Ovary (tissue), 9 donors: ENCODE measurements around the gene ABCC3. TPM values are rescaled to one million over a fixed set of nuclear protein-coding genes. Genes with fewer than 3 reads are reported as not detected.

Source experiments
- DNase-seq, 5 donors: peaks; one replicate each; pipeline ENCODE4 v3.0.0-alpha.2; 2019 to 2020
- H3K27ac ChIP-seq, 2 donors: fragments of 200-600 bp; one replicate each; pipeline versions ENCODE4 v1.5.1 to v1.8.0; 2019 to 2022
- H3K27me3 ChIP-seq: fragments of 200-600 bp; one replicate; pipeline ENCODE4 v1.8.0; 2022
- H3K36me3 ChIP-seq: fragments of 200-600 bp; sonication (generic); one replicate; pipeline ENCODE4 v1.5.1; 2019
- H3K4me1 ChIP-seq: one replicate; pipeline ENCODE4 v1.8.1; 2013; ENCODE audit warnings: mild to moderate bottlenecking, moderate library complexity; ENCODE audit not compliant: insufficient read depth
- H3K4me3 ChIP-seq: fragments of 200-600 bp; sonication (generic); one replicate; pipeline ENCODE4 v1.5.1; 2017
- H3K9me3 ChIP-seq, 2 donors: fragments of 200-600 bp in 1 of 2; sonication (generic) in 1 of 2; one replicate each; pipeline versions ENCODE4 v1.5.1 to v1.8.1; 2013 to 2019; ENCODE audit warnings: mild to moderate bottlenecking in 1 of 2, moderate library complexity in 1 of 2
- EP300 ChIP-seq: sonication (generic); formaldehyde crosslinking; IDR thresholded peaks from one replicate; pipeline ENCODE4 v1.6.1; 2017; ENCODE audit warnings: antibody characterized with exemption
- POLR2A ChIP-seq: fragments of 450-650 bp; IDR thresholded peaks from one replicate; pipeline ENCODE4 v1.6.1; 2017; ENCODE audit warnings: antibody characterized with exemption, mild to moderate bottlenecking, moderate library complexity
- WGBS, 3 donors: extraction: QIAGEN DNeasy Blood & Tissue Kit in 1 of 3; methylation state at CpG; one replicate each; pipeline versions ENCODE4 v1.1.5 to v1.1.7; 2013 to 2017; 5-methylcytosine and 5-hydroxymethylcytosine counted together
- intact Hi-C, 4 donors: fragments of 100-400 bp; cut with DNase I; formaldehyde crosslinking; loops; one replicate each; pipeline versions ENCODE4 v1.11.0 to v1.15.1; 2022 to 2023
- polyA plus RNA-seq, 2 donors: library from polyadenylated mRNA; stranded (reverse); fragments of 200-250 nt in 1 of 2; fragments of 350-450 nt in 1 of 2; fragmentation: Illumina TruSeq in 1 of 2; extraction: RNeasy Lipid Tissue Mini Kit (QIAGEN cat#74804) in 1 of 2; gene quantifications; one replicate each; pipeline ENCODE4 v1.2.3, GENCODE V29; 2013 to 2014
- total RNA-seq, 7 donors: library from RNA; depleted of rRNA in 2 of 7; stranded (reverse); fragments of >200 nt in 2 of 7; fragmentation: NEBNext Ultra II Directional in 3 of 7; extraction: Animal tissue kit (Norgen Biotek cat#: 25700) in 3 of 7; gene quantifications; one replicate each; pipeline versions ENCODE4 v1.1.0 to v1.2.4, GENCODE V29; 2016 to 2023
- TF ChIP-seq, protein P1 (sequence below), 3 donors: fragments of 450-650 bp in 2 of 3; fragments of 200-600 bp in 1 of 3; IDR thresholded peaks; one replicate each; pipeline versions ENCODE4 v1.5.1 to v1.8.0; 2016 to 2022; ENCODE audit warnings: antibody characterized with exemption in 3 of 3, mild to moderate bottlenecking in 1 of 3
- donor health status: DM: no; HTN: no; CAD: no; lungs with moderate emphysema.
- donor health status: DM: no; HTN: no; CAD: no.
- donor health status: Bipolar disorder and iron deficiency.
- donor health status: DM: yes; HTN: yes; CAD: no.
- donor health status: DM: no; HTN: no; CAD: no.
- donor health status: DM: yes; HTN: yes; CAD: no.

Gene ABCC3
- total and polyA plus RNA-seq, 9 donors: 1.4 to 14.2 (median 5.2) TPM

- Histone ChIP-seq H3K4me3 (no peak overlapping the region), H3K27me3 (no peaks in the 10 kb centered on the region), H3K27ac (no peak overlapping the region), H3K36me3 (no peaks in the 10 kb centered on the region), H3K4me1 (no peaks in the 10 kb centered on the region), H3K9me3 (no peaks in the 10 kb centered on the region)
- TF ChIP-seq POLR2A: no peak
- TF ChIP-seq EP300: no peak
- TF ChIP-seq, protein P1, sequence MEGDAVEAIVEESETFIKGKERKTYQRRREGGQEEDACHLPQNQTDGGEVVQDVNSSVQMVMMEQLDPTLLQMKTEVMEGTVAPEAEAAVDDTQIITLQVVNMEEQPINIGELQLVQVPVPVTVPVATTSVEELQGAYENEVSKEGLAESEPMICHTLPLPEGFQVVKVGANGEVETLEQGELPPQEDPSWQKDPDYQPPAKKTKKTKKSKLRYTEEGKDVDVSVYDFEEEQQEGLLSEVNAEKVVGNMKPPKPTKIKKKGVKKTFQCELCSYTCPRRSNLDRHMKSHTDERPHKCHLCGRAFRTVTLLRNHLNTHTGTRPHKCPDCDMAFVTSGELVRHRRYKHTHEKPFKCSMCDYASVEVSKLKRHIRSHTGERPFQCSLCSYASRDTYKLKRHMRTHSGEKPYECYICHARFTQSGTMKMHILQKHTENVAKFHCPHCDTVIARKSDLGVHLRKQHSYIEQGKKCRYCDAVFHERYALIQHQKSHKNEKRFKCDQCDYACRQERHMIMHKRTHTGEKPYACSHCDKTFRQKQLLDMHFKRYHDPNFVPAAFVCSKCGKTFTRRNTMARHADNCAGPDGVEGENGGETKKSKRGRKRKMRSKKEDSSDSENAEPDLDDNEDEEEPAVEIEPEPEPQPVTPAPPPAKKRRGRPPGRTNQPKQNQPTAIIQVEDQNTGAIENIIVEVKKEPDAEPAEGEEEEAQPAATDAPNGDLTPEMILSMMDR (IDR thresholded peaks at IDR 0.05): no peak
- intact Hi-C loops: no loop called here
- DNase-seq: no peak
- WGBS, 3 donors: 95 to 98% (median 97%) methylated on average over 5 of the region's 5 CpGs
Measured at GRCh38 chr17:50656509-50656908, 21.8 kb downstream of the ABCC3 start.

DNA sequence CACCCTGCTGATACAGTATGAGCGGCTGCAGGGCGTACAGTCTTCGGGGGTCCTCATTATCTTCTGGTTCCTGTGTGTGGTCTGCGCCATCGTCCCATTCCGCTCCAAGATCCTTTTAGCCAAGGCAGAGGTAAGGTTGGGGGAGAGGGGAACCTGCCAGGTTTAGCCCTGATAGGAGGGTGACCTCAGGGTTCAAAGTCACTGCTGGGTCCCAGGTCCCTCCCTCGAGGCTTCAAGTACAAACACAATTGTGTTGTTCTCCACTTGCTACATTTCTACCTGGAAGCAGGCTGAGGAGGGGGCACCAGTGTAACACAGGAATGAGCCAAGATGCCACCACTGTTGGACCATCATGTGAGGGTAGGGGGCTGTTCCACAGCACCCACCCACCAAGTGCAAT, 22.4 kb downstream of the ABCC3 start:
- TF ChIP-seq POLR2A (no peak), EP300 (no peak)
- TF ChIP-seq, protein P1 (IDR thresholded peaks at IDR 0.05): no peak
- WGBS, 3 donors: 89 to 91% (median 90%) methylated on average over 7 of the region's 7 CpGs
- DNase-seq: no peak

DNA sequence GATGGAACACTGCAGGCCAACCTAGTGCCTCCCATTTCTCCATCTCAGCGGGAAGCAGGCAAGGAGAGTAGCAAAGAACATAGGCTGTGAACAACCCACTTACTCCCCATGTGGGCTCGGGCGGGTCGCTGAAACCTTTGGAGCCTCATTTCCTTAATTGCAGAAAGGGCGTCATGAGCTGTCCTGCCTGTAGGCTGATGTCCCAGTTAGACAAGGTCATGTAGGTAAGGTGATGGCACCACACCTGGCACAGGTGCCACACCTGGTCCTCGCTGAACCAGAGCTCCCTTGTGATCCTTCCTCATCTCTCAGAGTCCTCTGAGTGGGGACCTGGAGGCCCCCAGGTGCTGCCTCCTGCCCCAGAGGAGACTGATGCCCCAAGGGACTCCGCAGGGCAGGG, 22.9 kb downstream of the ABCC3 start:
- intact Hi-C loops: no loop called here
- H3K27me3 ChIP-seq: no peaks in the 10 kb centered on the region
- H3K36me3 ChIP-seq: no peaks in the 10 kb centered on the region
- H3K4me1 ChIP-seq: peaks cover 2% of the 10 kb centered on the region
- DNase-seq: no peak
- WGBS, 3 donors: 90 to 96% (median 93%) methylated on average over 7 of the region's 7 CpGs
- no peak overlapping the region for H3K27ac ChIP-seq
- H3K9me3 ChIP-seq: no peaks in the 10 kb centered on the region
- TF ChIP-seq EP300 (no peak), POLR2A (no peak)
- TF ChIP-seq, protein P1 (IDR thresholded peaks at IDR 0.05): no peak
- no peak overlapping the region for H3K4me3 ChIP-seq

More for the DNA sequence above, 22.4 kb downstream of the ABCC3 start:
- Histone ChIP-seq H3K4me3 (no peak overlapping the region), H3K27me3 (no peaks in the 10 kb centered on the region), H3K36me3 (no peaks in the 10 kb centered on the region), H3K9me3 (no peaks in the 10 kb centered on the region), H3K4me1 (peaks cover 2% of the 10 kb centered on the region), H3K27ac (no peak overlapping the region)
- intact Hi-C loops: no loop called here

DNA sequence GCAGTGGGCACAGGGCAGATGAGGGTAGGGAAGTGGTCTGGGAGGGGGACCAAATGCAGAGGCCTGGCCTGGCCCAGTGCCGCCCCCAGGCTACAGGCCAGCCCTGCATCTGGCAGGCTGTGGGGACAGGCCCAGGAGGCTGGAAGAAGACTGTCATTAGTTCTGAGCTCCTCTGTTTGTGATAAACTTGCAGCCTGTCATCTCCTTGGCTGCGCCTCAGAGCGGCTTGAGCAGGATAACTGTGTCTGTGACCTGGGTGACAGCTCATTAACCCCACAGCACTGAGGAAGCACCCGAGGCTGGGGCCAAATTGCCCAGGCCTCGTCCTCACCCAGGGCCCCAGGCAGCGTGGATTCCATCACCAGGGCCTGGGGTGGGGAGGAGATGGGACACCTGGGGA, 23.9 kb downstream of the ABCC3 start:
- Histone ChIP-seq H3K27ac (no peak overlapping the region), H3K27me3 (no peaks in the 10 kb centered on the region), H3K36me3 (no peaks in the 10 kb centered on the region), H3K9me3 (no peaks in the 10 kb centered on the region), H3K4me3 (no peak overlapping the region), H3K4me1 (peaks cover 2% of the 10 kb centered on the region)
- no peak for TF ChIP-seq EP300
- TF ChIP-seq, protein P1 (IDR thresholded peaks at IDR 0.05): no peak
- TF ChIP-seq POLR2A: no peak
- DNase-seq: no peak
- 80 to 94% (median 92%) methylated on average over 6 of the region's 6 CpGs for WGBS, 3 donors
- intact Hi-C loops: no loop called here
